Epithelial cell of esophagus (primary cell): ENCODE data around the gene AHCYL2.

ENCODE experiments used
- DNase-seq: peaks from one replicate; pipeline ENCODE4 v3.0.0; 2010; ENCODE audit warnings: low read depth
- H3K4me3 ChIP-seq: 2 replicates; pipeline ENCODE4 v1.5.1; 2011; ENCODE audit warnings: mild to moderate bottlenecking, low read length, control low read depth
- CTCF ChIP-seq: IDR thresholded peaks from 2 replicates; pipeline ENCODE4 v1.5.1; 2011; ENCODE audit warnings: low read depth, mild to moderate bottlenecking, low read length, control low read depth, inconsistent platforms; ENCODE audit not compliant: insufficient read depth; ENCODE audit errors: missing control alignments

Gene AHCYL2

GRCh38 chr7:129354428-129355157 lies 129.8 kb downstream of the AHCYL2 start:
- no peak for DNase-seq
- no peak overlapping the region for H3K4me3 ChIP-seq
- TF ChIP-seq CTCF, result no peak

DNA sequence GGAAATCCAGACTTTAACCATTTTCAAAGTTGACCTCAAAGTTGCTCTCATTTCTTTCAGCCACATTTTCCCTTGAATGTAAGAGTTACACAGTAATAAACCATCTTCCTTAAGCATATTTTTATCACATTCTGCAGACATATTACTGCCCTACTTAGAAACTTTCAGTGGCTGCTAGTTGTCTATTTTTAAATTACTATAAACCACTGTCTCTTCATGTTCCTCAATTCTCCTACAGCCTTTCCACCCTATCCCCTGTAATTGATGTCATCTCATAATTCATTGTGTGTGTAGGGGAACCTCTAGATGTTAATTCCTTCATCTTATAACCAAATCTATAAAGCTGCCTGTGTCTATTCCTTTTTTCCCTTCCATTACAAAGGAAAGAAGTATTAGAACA lies 131.3 kb downstream of the AHCYL2 start:
- DNase-seq, result no peak
- no peak for TF ChIP-seq CTCF
- H3K4me3 ChIP-seq, result no peak overlapping the region

- TF ChIP-seq CTCF, result no peak
- H3K4me3 ChIP-seq, result no peak overlapping the region
- no peak for DNase-seq
Measured at GRCh38 chr7:129359176-129359575, 134.3 kb downstream of the AHCYL2 start.

DNA sequence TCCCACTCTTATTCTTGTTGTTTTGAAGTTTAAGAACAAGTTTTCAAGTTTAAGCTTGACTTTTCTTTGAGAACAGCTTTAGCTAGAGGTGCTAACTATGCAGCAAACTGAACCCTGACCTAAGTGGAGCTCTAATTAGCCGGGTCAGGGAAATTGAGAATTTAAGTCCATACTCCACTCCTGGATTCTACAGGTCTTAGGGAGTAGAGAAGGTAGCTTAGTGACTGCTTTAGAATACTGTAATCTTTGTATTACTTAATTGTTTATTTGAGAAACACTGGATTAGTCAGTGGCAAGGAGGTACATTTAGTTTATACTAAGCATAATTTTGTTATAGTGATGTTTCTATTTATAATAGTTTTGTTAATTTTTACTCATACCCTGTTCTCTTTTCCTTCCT lies 134.8 kb downstream of the AHCYL2 start:
- H3K4me3 ChIP-seq, result no peak overlapping the region
- no peak for DNase-seq
- TF ChIP-seq CTCF, result no peak

GRCh38 chr7:129361771-129362170 lies 136.9 kb downstream of the AHCYL2 start:
- TF ChIP-seq CTCF, result no peak
- no peak for DNase-seq
- no peak overlapping the region for H3K4me3 ChIP-seq

DNA sequence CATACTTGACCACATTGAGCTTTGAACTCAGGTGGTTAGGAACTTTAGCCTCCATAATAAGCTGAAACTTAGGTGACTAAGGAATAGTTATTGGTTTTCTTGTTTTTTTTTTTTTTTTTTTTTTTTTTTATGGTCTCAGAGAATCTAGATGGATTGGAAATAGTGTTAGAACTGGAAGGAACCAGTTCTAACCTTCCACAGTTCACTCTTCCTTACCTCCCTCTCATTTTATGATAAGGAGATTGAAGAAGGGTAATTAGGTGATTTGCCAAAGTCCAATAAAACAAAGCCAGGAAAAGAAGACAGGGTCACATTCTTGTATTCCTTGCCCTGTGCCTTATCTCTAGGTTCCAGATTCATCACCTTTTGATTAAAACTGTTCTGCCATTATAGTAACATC lies 137.7 kb downstream of the AHCYL2 start:
- no peak overlapping the region for H3K4me3 ChIP-seq
- no peak for DNase-seq
- TF ChIP-seq CTCF, result no peak

GRCh38 chr7:129367349-129367699 lies 142.5 kb downstream of the AHCYL2 start:
- H3K4me3 ChIP-seq, result no peak overlapping the region
- no peak for TF ChIP-seq CTCF
- DNase-seq, result no peak
